Suppressor macrophage treated with lipopolysaccharide for 1 hour (primary cell): ENCODE results near the gene PPP6R2.

ENCODE experiments used
- DNase-seq, 3 donors: peaks; one replicate each; pipeline ENCODE4 v3.0.0-alpha.2; 2020 to 2022

Gene PPP6R2

DNA sequence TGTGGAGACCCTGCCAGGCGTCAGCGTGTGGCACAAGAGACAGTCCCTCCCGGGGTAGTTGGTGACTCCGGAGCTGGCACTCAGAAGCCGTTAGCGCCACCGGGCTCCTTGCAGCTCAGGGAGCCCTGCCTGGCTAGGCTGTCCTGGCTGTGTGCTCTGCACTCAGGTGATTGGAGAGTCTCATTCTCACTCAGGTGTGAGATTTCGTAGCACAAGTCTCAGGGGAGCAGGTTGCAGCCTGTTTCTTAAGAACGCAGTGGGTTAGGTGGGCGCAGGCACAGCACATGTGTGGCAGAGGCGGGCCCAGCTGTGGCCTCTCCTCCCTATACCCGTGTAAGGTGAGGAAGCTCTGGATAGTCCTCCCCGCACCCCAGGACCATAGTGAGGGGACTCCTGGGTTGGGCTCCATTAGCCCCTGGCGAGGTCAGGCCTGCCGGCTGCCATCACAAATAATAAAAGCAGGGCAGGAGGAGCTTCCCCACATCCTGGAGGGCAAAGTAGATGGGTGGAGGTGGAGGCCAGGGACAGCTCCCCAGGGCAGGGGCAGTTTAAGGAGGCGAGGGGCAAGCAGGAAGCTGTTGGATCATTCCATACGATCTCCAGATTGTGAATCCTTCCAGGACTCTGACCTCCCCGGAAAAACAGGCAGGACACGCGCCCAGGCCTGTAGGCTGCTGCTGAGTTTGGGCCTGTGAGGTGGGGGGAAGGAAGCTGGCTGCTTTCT is 92.3 kb downstream of the PPP6R2 start:
- no peak for DNase-seq

- no peak for DNase-seq
Measured at GRCh38 chr22:50436015-50436830, 93.1 kb downstream of the PPP6R2 start.

- DNase-seq = no peak
Measured at GRCh38 chr22:50436841-50437341, 93.8 kb downstream of the PPP6R2 start.

DNA sequence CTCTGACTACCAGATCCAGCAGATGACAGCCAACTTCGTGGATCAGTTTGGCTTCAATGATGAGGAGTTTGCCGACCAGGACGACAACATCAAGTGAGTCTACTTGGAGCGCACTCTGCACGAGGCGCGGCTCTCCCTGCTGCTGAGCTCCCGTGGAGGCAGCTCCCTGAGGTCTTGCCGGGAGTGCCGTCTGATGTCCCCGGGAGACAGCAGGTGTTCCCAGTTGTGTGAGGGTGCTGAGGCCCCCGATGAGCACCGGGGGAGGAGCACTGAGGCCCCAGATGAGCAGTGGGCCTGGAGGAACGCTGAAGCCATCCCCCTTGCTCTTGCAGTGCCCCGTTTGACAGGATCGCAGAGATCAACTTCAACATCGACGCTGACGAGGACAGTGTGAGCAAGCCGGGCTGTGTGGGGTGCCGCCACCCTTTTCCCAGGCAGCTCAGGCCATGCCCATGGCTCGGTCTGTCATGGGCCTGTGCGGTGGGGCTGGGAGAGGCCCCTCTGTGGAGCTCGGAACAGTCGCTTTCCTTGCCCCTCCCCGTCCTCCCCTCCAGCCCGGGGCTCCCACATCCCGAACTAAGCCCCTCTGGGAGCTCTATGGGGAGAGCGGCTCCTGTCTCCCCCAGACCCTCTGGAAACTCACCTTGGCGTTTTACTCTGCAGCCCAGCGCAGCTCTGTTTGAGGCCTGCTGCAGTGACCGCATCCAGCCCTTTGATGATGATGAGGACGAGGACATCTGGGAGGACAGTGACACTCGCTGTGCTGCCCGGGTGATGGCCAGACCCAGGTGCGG is 94.6 kb downstream of the PPP6R2 start:
- no peak for DNase-seq

GRCh38 chr22:50438305-50439275 is 95.5 kb downstream of the PPP6R2 start:
- no peak for DNase-seq

- no peak for DNase-seq
Measured at GRCh38 chr22:50439314-50439870, 96.3 kb downstream of the PPP6R2 start.

DNA sequence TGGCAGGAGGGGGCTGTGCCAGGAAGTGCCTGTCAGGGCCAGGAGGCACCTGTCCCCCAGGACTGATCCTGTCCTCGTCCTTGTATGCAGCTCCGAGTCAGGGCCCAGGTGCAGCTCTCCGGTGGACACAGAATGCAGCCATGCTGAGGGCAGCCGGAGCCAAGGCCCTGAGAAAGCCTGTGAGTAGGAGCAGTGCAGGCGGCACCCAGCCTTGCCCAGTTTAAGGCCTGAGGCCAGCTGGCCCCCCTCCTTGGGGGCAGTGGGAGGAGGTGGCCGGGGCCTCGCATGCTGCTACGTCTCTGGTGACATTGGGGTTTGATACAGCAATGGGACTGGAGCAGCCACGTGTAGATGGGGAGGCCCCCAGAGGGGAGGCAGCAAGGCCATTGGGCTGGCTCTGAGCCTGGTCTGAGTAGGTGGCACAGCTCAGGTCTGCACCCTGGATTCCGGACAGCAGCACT is 96.8 kb downstream of the PPP6R2 start:
- no peak for DNase-seq

DNA sequence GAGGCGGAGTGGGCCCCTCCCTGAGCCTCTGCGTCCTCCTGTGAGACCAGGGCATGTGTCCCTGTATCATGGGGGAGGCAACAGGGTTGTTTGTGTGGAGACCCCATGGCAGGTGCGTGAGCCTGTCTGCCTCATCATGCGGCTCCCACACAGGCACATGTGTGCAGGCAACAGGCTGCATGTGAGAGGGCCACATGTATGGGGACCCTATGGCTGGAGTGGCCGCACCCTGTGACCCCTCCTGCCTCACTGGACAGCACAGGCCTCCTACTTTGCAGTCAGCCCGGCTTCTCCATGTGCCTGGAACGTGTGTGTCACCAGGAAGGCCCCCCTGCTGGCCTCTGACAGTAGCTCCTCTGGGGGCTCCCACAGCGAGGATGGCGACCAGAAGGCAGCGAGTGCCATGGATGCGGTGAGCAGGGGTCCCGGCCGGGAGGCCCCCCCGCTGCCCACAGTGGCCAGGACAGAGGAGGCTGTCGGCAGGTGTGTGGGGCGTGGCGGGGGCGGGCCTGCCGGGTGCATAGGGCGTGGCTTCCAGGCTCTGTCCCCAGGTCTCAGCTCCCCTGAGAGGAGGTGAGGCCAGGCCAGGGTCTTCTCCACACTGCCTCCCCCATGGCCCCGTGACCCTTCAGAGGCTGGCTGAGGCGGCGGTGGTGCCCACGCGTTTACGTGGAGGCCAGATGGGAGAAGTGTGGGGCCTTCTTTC is 97.6 kb downstream of the PPP6R2 start:
- DNase-seq = no peak

GRCh38 chr22:50441428-50441993 is 98.4 kb downstream of the PPP6R2 start:
- DNase-seq = no peak

DNA sequence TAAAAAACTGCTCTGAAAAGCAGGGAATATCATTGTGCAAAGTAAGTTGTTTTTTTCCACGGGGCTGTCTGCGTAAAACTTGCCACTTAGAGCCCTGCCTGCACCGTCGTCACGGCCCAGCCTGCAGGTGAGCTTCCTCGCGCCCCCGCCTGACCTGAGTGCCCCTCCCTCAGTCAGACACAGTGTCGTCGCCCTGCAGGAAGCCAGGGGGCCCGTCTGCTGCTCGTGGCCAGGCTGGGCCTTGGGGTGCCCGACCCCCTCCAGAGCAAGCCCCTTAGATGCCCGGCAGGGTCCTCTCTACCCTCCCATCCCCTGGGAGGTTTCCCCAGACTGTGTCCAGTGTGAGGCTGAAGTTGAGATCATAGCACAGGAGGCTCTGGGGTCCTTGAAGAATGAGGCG is 100.1 kb downstream of the PPP6R2 start:
- DNase-seq = no peak

DNA sequence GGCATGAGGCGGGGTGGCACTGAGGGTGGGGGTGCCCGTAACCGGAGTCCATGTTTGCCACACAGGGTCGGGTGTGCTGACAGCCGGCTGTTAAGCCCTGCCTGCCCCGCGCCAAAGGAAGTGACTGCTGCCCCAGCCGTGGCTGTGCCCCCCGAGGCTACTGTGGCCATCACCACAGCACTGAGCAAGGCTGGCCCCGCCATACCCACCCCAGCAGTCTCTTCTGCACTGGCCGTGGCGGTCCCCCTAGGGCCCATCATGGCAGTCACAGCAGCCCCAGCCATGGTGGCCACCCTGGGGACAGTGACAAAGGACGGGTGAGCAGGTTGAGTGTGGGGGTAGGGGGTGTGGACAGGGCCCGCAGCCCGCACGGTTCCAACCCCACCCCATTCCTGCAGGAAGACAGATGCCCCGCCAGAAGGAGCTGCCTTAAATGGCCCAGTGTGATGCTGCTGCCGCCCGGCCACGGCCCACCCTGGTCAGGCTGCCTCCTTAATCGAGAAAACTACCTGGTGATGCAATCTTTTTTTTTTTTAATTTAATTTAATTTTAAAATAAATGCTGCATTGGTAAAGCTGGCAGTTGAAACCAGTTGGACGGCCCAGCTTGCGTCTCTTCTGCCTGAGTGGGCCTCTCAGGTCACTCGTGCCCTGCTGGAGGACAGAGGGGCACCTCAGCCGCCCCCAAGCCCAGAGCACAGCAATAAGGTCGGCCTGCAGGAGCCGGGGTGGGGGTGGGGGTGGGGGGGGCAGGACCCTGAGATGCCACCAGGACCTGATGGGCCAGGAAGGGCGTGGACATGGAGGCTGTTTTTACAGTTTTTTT is 100.9 kb downstream of the PPP6R2 start:
- DNase-seq = no peak

GRCh38 chr22:50444663-50445062 is 101.5 kb downstream of the PPP6R2 start:
- DNase-seq = no peak

- DNase-seq = no peak
Measured at GRCh38 chr22:50445071-50445879, 102.1 kb downstream of the PPP6R2 start.

GRCh38 chr22:50445880-50446707 is 103.0 kb downstream of the PPP6R2 start:
- no peak for DNase-seq

DNA sequence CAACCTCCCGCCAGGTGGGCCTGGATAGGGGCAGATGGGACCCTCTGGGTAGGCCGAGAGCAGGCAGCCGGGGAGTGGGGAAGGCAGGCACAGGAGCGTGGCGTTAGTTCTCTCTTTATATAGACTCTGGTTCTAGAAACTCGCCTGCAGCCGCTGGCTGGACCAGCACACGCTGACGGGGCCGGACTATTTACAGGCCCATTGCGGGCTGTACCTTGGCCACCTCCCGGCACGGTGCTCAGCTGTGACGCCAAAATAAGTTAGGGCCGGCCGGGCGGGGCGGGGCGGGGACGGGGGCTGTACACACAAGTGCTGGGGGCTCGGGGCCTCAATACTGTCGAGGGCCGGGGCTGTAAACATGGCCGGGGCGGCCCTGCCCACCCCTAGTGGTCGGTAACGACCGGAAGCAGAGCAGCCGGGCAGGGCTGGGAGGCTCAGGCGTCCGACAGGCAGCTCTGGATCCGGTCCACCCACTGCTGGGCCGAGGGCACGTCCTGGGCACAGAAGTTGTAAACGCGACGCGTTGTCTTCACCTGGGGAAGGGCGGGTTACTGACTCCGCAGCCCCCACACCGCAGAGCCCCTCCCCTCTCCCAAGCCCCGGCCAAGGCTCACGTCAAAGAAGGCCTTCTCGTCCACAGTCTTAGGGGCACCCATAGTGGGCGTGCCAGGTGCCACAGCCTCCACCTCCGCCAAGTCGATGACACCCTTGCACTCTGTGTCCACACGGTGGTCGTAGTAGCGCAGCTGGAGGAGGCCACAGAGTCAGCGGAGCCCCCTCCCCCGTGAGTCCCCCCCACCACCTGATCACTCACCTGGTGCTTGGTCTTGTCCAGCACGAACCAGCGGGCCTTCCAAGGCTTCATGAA is 103.8 kb downstream of the PPP6R2 start:
- DNase-seq = no peak
